ENCODE measurements around the gene RHOF.

The RHOF gene

GRCh38 chr12:121807642-121808347, 14.3 kb upstream of the RHOF start:
- in situ Hi-C loops (cut with HindIII; ENCODE audit: low pct_ligation_motif_present, low pct_unique_long_range_greater_than_20kb, low sequenced_read_pairs) = no loop called here
- no peak for DNase-seq

GRCh38 chr12:121806546-121807423, 13.3 kb upstream of the RHOF start:
- no peak for DNase-seq
- in situ Hi-C loops (cut with HindIII; ENCODE audit: low pct_ligation_motif_present, low pct_unique_long_range_greater_than_20kb, low sequenced_read_pairs) = no loop called here

- no peak for DNase-seq
- in situ Hi-C loops (cut with HindIII; ENCODE audit: low pct_ligation_motif_present, low pct_unique_long_range_greater_than_20kb, low sequenced_read_pairs) = no loop called here
These were observed 12.6 kb upstream of the RHOF start for GRCh38 chr12:121806009-121806545.

- in situ Hi-C loops (cut with HindIII; ENCODE audit: low pct_ligation_motif_present, low pct_unique_long_range_greater_than_20kb, low sequenced_read_pairs) = no loop called here
- no peak for DNase-seq
These were observed 11.9 kb upstream of the RHOF start for GRCh38 chr12:121805171-121806008.

GRCh38 chr12:121804417-121805111, 11.1 kb upstream of the RHOF start:
- in situ Hi-C loops (cut with HindIII; ENCODE audit: low pct_ligation_motif_present, low pct_unique_long_range_greater_than_20kb, low sequenced_read_pairs) = no loop called here
- peak; percentile 78 for DNase-seq

- peak; percentile 62 for DNase-seq
- in situ Hi-C loops (cut with HindIII; ENCODE audit: low pct_ligation_motif_present, low pct_unique_long_range_greater_than_20kb, low sequenced_read_pairs) = no loop called here
These were observed 10.5 kb upstream of the RHOF start, which contains the start of gene SETD1B for GRCh38 chr12:121803861-121804416. SETD1B (plus strand) TSS chr12:121804009; CDS start chr12:121804738, 729 bp downstream.

GRCh38 chr12:121802843-121803698, 9.6 kb upstream of the RHOF start:
- peak; percentile 95 for DNase-seq
- in situ Hi-C loops (cut with HindIII; ENCODE audit: low pct_ligation_motif_present, low pct_unique_long_range_greater_than_20kb, low sequenced_read_pairs) = no loop called here

- peak; percentile 28 for DNase-seq
- in situ Hi-C loops (cut with HindIII; ENCODE audit: low pct_ligation_motif_present, low pct_unique_long_range_greater_than_20kb, low sequenced_read_pairs) = no loop called here
These were observed 9.0 kb upstream of the RHOF start for GRCh38 chr12:121802485-121802842.

- in situ Hi-C loops (cut with HindIII; ENCODE audit: low pct_ligation_motif_present, low pct_unique_long_range_greater_than_20kb, low sequenced_read_pairs) = no loop called here
- no peak for DNase-seq
These were observed 8.4 kb upstream of the RHOF start for GRCh38 chr12:121801595-121802484.

GRCh38 chr12:121800694-121801594, 7.5 kb upstream of the RHOF start:
- in situ Hi-C loops (cut with HindIII; ENCODE audit: low pct_ligation_motif_present, low pct_unique_long_range_greater_than_20kb, low sequenced_read_pairs) = no loop called here
- peak; percentile 81 for DNase-seq

GRCh38 chr12:121799842-121800693, 6.6 kb upstream of the RHOF start:
- DNase-seq = peak; percentile 96
- in situ Hi-C loops (cut with HindIII; ENCODE audit: low pct_ligation_motif_present, low pct_unique_long_range_greater_than_20kb, low sequenced_read_pairs) = no loop called here

- in situ Hi-C loops (cut with HindIII; ENCODE audit: low pct_ligation_motif_present, low pct_unique_long_range_greater_than_20kb, low sequenced_read_pairs) = no loop called here
- DNase-seq = peak; percentile 83
These were observed 5.8 kb upstream of the RHOF start for GRCh38 chr12:121799156-121799841.

- in situ Hi-C loops (cut with HindIII; ENCODE audit: low pct_ligation_motif_present, low pct_unique_long_range_greater_than_20kb, low sequenced_read_pairs) = no loop called here
- no peak for DNase-seq
These were observed 5.3 kb upstream of the RHOF start for GRCh38 chr12:121798787-121799155.
